ENCODE results near the gene RBMS2. TPM values are rescaled to one million over a fixed set of nuclear protein-coding genes. Genes with fewer than 3 reads are reported as not detected.
A peak's percentile ranks its signal among the peaks of the same experiment; 100 is the strongest.

Gene RBMS2
- total and polyA plus RNA-seq, 7 donors = 8.4 to 33.0 (median 20.6) TPM

DNA sequence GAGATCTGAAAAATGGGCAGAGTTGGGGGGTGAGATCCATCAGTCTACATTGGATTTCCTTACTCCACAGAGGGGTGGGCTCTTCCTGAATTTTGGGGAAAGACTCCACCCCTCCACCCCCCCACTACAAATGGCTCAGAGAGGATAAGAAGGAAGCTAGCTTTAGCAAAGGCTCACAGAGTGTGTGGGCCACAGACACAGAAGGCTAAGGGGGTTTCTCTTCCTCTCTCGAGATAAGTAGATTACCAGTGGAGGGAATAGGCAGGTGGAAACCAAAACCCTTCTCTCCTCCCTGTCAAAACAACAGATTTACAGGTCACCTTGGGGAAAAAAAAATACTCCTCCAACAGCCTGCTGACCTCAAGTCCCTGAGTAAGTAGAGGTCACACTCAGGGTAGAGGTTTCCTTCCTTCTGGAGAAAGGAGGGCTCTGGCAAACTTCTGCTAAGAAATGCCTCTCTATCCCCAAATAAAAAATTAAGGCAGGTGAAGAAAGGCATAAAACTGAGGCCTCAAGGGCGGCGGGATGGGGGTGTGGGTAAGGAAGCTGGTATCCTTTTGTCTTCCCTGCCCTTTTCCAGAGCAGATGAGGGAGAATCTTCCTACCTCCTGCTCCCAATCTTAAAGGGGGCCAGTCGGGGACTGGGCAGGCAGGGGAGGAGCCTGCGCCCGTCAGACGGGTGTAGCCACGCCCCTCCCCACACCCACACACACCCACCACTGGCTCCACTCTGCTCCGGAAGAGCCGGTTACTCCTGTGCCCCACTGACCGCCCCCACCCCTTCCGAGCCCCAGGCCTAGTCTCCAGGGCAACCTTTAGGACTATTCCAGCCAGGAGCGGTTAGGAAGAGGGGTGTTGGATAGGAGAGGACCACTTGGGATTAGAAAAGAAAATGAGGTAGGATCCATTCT lies 110.4 kb downstream of the RBMS2 start:
- Histone ChIP-seq H3K4me3 (peak overlapping the region in 3 of 4 donors; percentile 12 to 26 (median 16)), H3K27me3 (no peaks in the 10 kb centered on the region), H3K9me3 (no peaks in the 10 kb centered on the region), H3K27ac (peak overlapping the region; percentile 61 to 98 (median 92)), H3K36me3 (peaks cover 0 to 2% (median under 1%) of the 10 kb centered on the region in 4 donors), H3K4me1 (peaks cover 0 to 75% (median 57%) of the 10 kb centered on the region in 4 donors)
- TF ChIP-seq POLR2A (IDR thresholded peaks at IDR 0.05) = no peak
- no peak for TF ChIP-seq EP300 (IDR thresholded peaks at IDR 0.05)
- no peak for TF ChIP-seq POLR2AphosphoS5 (IDR thresholded peaks at IDR 0.05)
- TF ChIP-seq, protein P1, sequence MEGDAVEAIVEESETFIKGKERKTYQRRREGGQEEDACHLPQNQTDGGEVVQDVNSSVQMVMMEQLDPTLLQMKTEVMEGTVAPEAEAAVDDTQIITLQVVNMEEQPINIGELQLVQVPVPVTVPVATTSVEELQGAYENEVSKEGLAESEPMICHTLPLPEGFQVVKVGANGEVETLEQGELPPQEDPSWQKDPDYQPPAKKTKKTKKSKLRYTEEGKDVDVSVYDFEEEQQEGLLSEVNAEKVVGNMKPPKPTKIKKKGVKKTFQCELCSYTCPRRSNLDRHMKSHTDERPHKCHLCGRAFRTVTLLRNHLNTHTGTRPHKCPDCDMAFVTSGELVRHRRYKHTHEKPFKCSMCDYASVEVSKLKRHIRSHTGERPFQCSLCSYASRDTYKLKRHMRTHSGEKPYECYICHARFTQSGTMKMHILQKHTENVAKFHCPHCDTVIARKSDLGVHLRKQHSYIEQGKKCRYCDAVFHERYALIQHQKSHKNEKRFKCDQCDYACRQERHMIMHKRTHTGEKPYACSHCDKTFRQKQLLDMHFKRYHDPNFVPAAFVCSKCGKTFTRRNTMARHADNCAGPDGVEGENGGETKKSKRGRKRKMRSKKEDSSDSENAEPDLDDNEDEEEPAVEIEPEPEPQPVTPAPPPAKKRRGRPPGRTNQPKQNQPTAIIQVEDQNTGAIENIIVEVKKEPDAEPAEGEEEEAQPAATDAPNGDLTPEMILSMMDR (IDR thresholded peaks at IDR 0.05) = no peak
- WGBS, 2 donors = 2 to 3% methylated on average over 13 of the region's 13 CpGs
- intact Hi-C loops (cut with DNase I) = loop anchor here (5.0 kb wide), 1 partner anchor 60 kb away; no protein-coding TSS in a partner anchor
- peak; percentile 88 for DNase-seq

DNA sequence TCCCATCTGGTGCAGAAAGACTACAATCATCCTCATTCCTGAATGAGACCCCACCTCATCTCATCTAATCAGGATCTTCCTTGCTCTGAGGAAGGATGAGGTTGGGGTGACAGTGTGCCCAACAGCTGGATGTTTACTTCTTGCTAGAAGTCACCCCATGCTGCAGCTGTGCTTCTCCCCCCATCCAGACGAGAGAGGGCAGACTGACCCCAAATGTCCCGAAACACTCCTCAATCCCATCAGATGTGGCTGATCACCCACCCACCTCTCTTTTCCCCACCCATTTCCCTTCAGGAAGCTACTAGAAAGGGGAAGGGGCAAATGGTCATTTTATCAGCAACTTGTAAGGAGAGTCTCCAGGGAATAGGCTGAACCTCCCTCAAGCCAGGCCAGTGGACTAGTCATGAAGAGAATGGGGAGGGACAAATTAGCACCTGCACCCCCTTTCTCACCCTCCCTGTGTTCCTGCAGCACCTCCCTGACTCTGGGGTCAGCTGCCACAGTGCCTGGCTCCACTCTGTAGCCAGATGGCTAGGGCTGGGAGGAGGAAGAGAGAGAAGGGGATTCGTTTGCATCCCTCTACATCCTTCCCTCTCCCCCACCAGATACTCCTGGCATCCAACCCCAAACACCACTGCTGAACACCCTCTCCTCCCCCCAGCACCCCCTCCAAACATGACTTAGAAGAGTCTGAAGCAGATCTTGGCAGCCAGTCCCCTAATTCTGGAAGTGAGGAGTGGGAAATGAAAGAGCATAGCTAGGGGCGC lies 111.3 kb downstream of the RBMS2 start:
- no peak for TF ChIP-seq POLR2A (IDR thresholded peaks at IDR 0.05)
- TF ChIP-seq, protein P1 (IDR thresholded peaks at IDR 0.05) = no peak
- TF ChIP-seq EP300 (IDR thresholded peaks at IDR 0.05) = no peak
- TF ChIP-seq POLR2AphosphoS5 (IDR thresholded peaks at IDR 0.05) = no peak
- DNase-seq = no peak
- no peaks in the 10 kb centered on the region for H3K9me3 ChIP-seq
- peak overlapping the region; percentile 61 to 98 (median 92) for H3K27ac ChIP-seq
- no peaks in the 10 kb centered on the region for H3K27me3 ChIP-seq
- intact Hi-C loops (cut with DNase I) = loop anchor here (5.0 kb wide), 1 partner anchor 61 kb away; no protein-coding TSS in a partner anchor
- WGBS, 2 donors = 54 to 56% methylated on average over 4 of the region's 4 CpGs
- H3K4me1 ChIP-seq = peaks cover 0 to 75% (median 57%) of the 10 kb centered on the region in 4 donors
- H3K36me3 ChIP-seq = peaks cover 2 to 6% (median 4%) of the 10 kb centered on the region in 4 donors
- peak overlapping the region in 3 of 4 donors; percentile 12 to 26 (median 16) for H3K4me3 ChIP-seq

DNA sequence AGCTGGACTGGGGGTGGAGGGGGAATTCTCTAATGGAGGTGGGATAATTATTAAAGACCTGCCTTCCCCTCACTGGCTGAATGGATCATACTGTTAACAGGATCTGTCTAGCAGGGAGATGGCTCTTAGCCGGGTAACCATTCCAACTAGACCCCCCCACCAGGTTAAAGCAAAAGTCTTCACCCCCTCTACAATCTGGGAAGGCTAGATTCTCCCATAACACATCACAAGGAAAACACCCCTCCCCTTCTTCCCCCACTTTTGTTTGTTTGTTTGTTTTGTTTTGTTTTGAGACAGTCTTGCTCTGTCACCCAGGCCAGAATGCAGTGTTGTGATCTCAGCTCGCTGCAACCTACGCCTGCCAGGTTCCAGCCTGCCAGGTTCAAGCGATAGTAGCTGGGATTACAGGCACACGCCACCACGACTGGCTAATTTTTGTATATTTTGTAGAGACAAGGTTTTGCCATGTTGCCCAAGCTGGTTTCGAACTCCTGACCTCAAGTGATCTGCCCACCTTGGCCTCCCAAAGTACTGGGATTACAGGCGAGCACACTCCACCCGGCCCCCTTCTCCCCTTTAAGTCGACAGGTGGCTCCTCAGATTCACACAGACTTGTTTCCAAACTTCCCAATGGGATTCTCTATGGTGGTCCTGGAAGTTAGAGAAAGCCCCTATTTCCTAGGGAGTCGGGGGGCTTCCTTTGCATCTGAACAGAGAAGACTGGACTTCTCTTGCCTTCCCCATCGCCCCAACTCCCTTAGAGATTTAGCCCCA lies 112.0 kb downstream of the RBMS2 start:
- no peaks in the 10 kb centered on the region for H3K9me3 ChIP-seq
- TF ChIP-seq EP300 (IDR thresholded peaks at IDR 0.05) (no peak), POLR2A (IDR thresholded peaks at IDR 0.05) (no peak), POLR2AphosphoS5 (IDR thresholded peaks at IDR 0.05) (no peak)
- TF ChIP-seq, protein P1 (IDR thresholded peaks at IDR 0.05) = no peak
- H3K27ac ChIP-seq = peak overlapping the region; percentile 90 to 98 (median 94)
- H3K4me3 ChIP-seq = peak overlapping the region; percentile 76 to 91 (median 84)
- H3K4me1 ChIP-seq = peaks cover 0 to 71% (median 54%) of the 10 kb centered on the region in 4 donors
- H3K36me3 ChIP-seq = peaks cover 10 to 13% (median 11%) of the 10 kb centered on the region in 4 donors
- no peak for DNase-seq
- no peaks in the 10 kb centered on the region for H3K27me3 ChIP-seq
- intact Hi-C loops (cut with DNase I) = loop anchor here (5.0 kb wide), 1 partner anchor 61 kb away; no protein-coding TSS in a partner anchor
- WGBS, 2 donors = 44 to 59% methylated on average over 12 of the region's 12 CpGs

DNA sequence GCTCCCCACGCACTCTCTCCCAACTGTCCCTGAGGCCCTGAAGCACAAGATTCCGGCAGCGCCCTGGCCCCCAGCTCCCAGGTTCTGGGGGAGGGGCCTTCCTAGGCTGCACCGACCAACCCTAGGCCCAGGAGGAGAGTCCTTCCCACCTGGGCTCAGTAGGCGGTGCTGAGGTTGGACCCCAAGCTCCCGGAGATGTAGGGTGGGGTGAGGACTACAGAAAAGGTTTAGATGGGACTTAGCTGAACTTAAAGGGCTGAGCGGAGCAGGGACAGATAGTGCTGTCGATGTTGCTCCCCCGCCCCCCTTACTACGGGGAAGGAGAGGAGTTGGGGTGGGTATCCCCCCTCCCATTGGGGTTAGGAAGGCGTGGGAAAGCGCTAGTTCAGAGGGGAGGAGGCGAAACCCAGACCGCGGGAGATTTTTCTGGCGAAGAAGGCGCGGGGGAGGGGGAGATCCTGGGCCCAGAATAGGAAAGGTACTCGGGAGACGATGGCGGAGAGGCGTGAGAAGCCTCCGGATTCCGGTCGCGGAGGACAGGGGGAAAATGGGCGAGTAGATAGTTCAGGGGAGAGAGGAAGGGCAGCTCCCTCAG lies 112.7 kb downstream of the RBMS2 start:
- intact Hi-C loops (cut with DNase I) = loop anchor here (5.0 kb wide), 1 partner anchor 62 kb away; no protein-coding TSS in a partner anchor
- DNase-seq = no peak
- Histone ChIP-seq H3K27me3 (no peaks in the 10 kb centered on the region), H3K9me3 (no peaks in the 10 kb centered on the region), H3K36me3 (peaks cover 17 to 20% (median 17%) of the 10 kb centered on the region in 4 donors), H3K4me3 (peak overlapping the region; percentile 76 to 91 (median 84)), H3K27ac (peak overlapping the region; percentile 90 to 98 (median 94)), H3K4me1 (peaks cover 0 to 71% (median 54%) of the 10 kb centered on the region in 4 donors)
- 1 to 3% methylated on average over 27 of the region's 27 CpGs for WGBS, 2 donors
- peak in 2 of 4 donors; percentile 5 to 38 for TF ChIP-seq POLR2AphosphoS5 (IDR thresholded peaks at IDR 0.05)
- peak in 1 of 2 donors; percentile 34 for TF ChIP-seq POLR2A (IDR thresholded peaks at IDR 0.05)
- TF ChIP-seq, protein P1 (IDR thresholded peaks at IDR 0.05) = no peak
